OCI-LY7 (cell line): ENCODE data around the gene PYGL. TPM values are rescaled to one million over a fixed set of nuclear protein-coding genes. Genes with fewer than 3 reads are reported as not detected.

Source experiments
- BruUV-seq: library from RNA; stranded (reverse); fragments of 400-500 nt; replicated peaks from 2 replicates; lab custom pipeline; 2021; lab: Mats Ljungman, UMichigan
- CTCF ChIA-PET: fragments of 300-600 bp; sonication (Branson Sonifier 250); formaldehyde crosslinking; loops from one replicate; lab custom pipeline; 2022; ENCODE audit warnings: antibody characterized with exemption; ENCODE audit not compliant: unreplicated experiment; lab: Charles Lee
- POLR2A ChIA-PET: fragments of 300-600 bp; sonication (Branson Sonifier 250); formaldehyde crosslinking; loops from one replicate; lab custom pipeline; 2022; ENCODE audit warnings: antibody characterized with exemption; lab: Charles Lee
- DNase-seq: peaks from one replicate; pipeline ENCODE4 v3.0.0-alpha.2; 2015; ENCODE audit warnings: low spot score
- H2AFZ ChIP-seq: fragments of 200-600 bp; sonication (generic), shearing (Covaris generic); 2 replicates; pipeline ENCODE4 v1.6.1; 2014; ENCODE audit warnings: mild to moderate bottlenecking, antibody characterized with exemption, low read length, moderate library complexity
- H3K27ac ChIP-seq: fragments of 200-600 bp; sonication (generic); 2 replicates; pipeline ENCODE4 v1.5.1; 2014; ENCODE audit warnings: mixed run types, low read depth, mild to moderate bottlenecking, moderate library complexity, low read length, inconsistent platforms; ENCODE audit not compliant: poor library complexity, severe bottlenecking
- H3K36me3 ChIP-seq: fragments of 200-600 bp; sonication (generic); 2 replicates; pipeline ENCODE4 v1.6.1; 2014; ENCODE audit warnings: mild to moderate bottlenecking, antibody characterized with exemption, low read length, moderate library complexity, mixed read lengths; ENCODE audit not compliant: insufficient read depth
- H3K4me1 ChIP-seq: fragments of 200-600 bp; sonication (generic); 2 replicates; pipeline ENCODE4 v1.5.1; 2014; ENCODE audit warnings: mild to moderate bottlenecking, low read length; ENCODE audit not compliant: insufficient read depth, poor library complexity, severe bottlenecking
- H3K4me2 ChIP-seq: fragments of 200-600 bp; sonication (generic); 2 replicates; pipeline ENCODE4 v1.6.1; 2014; ENCODE audit warnings: mild to moderate bottlenecking, low read length
- H3K4me3 ChIP-seq: fragments of 200-600 bp; sonication (generic); 2 replicates; pipeline ENCODE4 v1.5.1; 2014; ENCODE audit warnings: mild to moderate bottlenecking, low read depth, low read length; ENCODE audit not compliant: poor library complexity, severe bottlenecking
- H3K79me2 ChIP-seq: fragments of 200-600 bp; sonication (generic); 2 replicates; pipeline ENCODE4 v1.6.1; 2016; ENCODE audit warnings: low read depth, mild to moderate bottlenecking, low read length, moderate library complexity, mixed read lengths; ENCODE audit not compliant: insufficient read depth
- H3K9me2 ChIP-seq: fragments of 200-600 bp; sonication (generic); 2 replicates; pipeline ENCODE4 v1.6.1; 2016; ENCODE audit warnings: mild to moderate bottlenecking, low read length, mixed read lengths; ENCODE audit not compliant: insufficient read depth
- H3K9me3 ChIP-seq: fragments of 200-600 bp; sonication (generic); 2 replicates; pipeline ENCODE4 v1.6.1; 2014; ENCODE audit warnings: mild to moderate bottlenecking, mixed run types, low read length, mixed read lengths
- H4K20me1 ChIP-seq: fragments of 200-600 bp; sonication (generic); 2 replicates; pipeline ENCODE4 v1.6.1; 2014; ENCODE audit warnings: mild to moderate bottlenecking, antibody characterized with exemption, low read length, moderate library complexity, mixed read lengths; ENCODE audit not compliant: insufficient read depth
- CTCF ChIP-seq: fragments of 200-600 bp; sonication (generic); conservative IDR thresholded peaks from 2 replicates; pipeline ENCODE4 v1.5.1; 2014; ENCODE audit warnings: mild to moderate bottlenecking, antibody characterized with exemption, low read length, moderate library complexity, mixed read lengths
- EZH2phosphoT487 ChIP-seq: fragments of 200-600 bp; sonication (generic); IDR thresholded peaks from 2 replicates; pipeline ENCODE4 v1.6.1; 2018; ENCODE audit warnings: low read depth, borderline replicate concordance, mild to moderate bottlenecking, mixed run types, antibody characterized with exemption, low read length, moderate library complexity, mixed read lengths
- intact Hi-C: fragments of 100-400 bp; cut with micrococcal nuclease; formaldehyde crosslinking; loops from one replicate; pipeline ENCODE4 v1.10.0; 2022; ENCODE audit not compliant: unreplicated experiment
- total RNA-seq, 2 experiments: library from RNA; depleted of rRNA in 1 of 2; stranded (reverse); fragments of >200 nt in 1 of 2; shearing (Covaris generic) in 1 of 2; gene quantifications; 2 replicates each; pipeline ENCODE4 v1.2.3, GENCODE V29; 2014 to 2022

Gene PYGL
- total RNA-seq, 2 experiments from 2014 or later = 2.8 to 3.3 TPM

- Histone ChIP-seq H3K4me1 (no peaks in the 10 kb centered on the region), H3K4me3 (no peak overlapping the region), H3K9me3 (no peaks in the 10 kb centered on the region), H3K27ac (no peak overlapping the region), H3K36me3 (no peaks in the 10 kb centered on the region), H3K79me2 (no peaks in the 10 kb centered on the region), H4K20me1 (no peaks in the 10 kb centered on the region), H3K9me2 (no peaks in the 10 kb centered on the region), H3K4me2 (no peak overlapping the region), H2AFZ (no peak overlapping the region)
- BruUV-seq = no TSS peak
- ChIA-PET CTCF (interaction anchor here (0.6 to 1.0 kb wide), 2 partner anchors 52 to 323 kb away, joined by 3 read pairs; no protein-coding TSS in a partner anchor), POLR2A (interaction anchor here (1.2 kb wide), 1 partner anchor 30 kb away, joined by 4 read pairs; no protein-coding TSS in a partner anchor)
- peak; percentile 63 for DNase-seq
- intact Hi-C loops = loop anchor here (1.0 to 10.0 kb wide), 2 partner anchors 140 to 265 kb away; partner anchors contain the start of gene TRIM9
- TF ChIP-seq EZH2phosphoT487 (no peak), CTCF (peak; percentile 87)
Observed at GRCh38 chr14:50954811-50955372, 10.6 kb upstream of the PYGL start.

- H3K79me2 ChIP-seq = no peaks in the 10 kb centered on the region
- CTCF ChIA-PET = no interaction called here
- TF ChIP-seq EZH2phosphoT487 = no peak
- no peak for TF ChIP-seq CTCF
Observed at GRCh38 chr14:50953502-50953901, 9.2 kb upstream of the PYGL start.

GRCh38 chr14:50951032-50951431 is 6.7 kb upstream of the PYGL start:
- H3K79me2 ChIP-seq = no peaks in the 10 kb centered on the region
- no peak for DNase-seq
- no peaks in the 10 kb centered on the region for H3K4me1 ChIP-seq
- H4K20me1 ChIP-seq = no peaks in the 10 kb centered on the region
- no peak overlapping the region for H2AFZ ChIP-seq
- no peaks in the 10 kb centered on the region for H3K9me2 ChIP-seq
- CTCF ChIA-PET = no interaction called here
- BruUV-seq = no TSS peak
- no peak overlapping the region for H3K4me2 ChIP-seq
- no peaks in the 10 kb centered on the region for H3K9me3 ChIP-seq
- H3K4me3 ChIP-seq = no peak overlapping the region
- TF ChIP-seq EZH2phosphoT487 = no peak
- TF ChIP-seq CTCF = no peak
- H3K27ac ChIP-seq = no peak overlapping the region
- intact Hi-C loops = loop anchor here (10.0 kb wide), 1 partner anchor 144 kb away; the partner anchor contains the start of gene TRIM9
- H3K36me3 ChIP-seq = no peaks in the 10 kb centered on the region
- POLR2A ChIA-PET = no interaction called here

More at GRCh38 chr14:50953502-50953901, 9.2 kb upstream of the PYGL start:
- no peaks in the 10 kb centered on the region for H4K20me1 ChIP-seq
- intact Hi-C loops = loop anchor here (10.0 kb wide), 1 partner anchor 141 kb away; the partner anchor contains the start of gene TRIM9
- no peak overlapping the region for H3K27ac ChIP-seq
- H3K9me3 ChIP-seq = no peaks in the 10 kb centered on the region
- no peak for DNase-seq
- no peaks in the 10 kb centered on the region for H3K36me3 ChIP-seq
- no peak overlapping the region for H3K4me2 ChIP-seq
- H3K9me2 ChIP-seq = no peaks in the 10 kb centered on the region
- H3K4me1 ChIP-seq = no peaks in the 10 kb centered on the region
- BruUV-seq = no TSS peak
- H3K4me3 ChIP-seq = no peak overlapping the region
- POLR2A ChIA-PET = interaction anchor here (0.7 kb wide), 1 partner anchor 12 kb away, joined by 3 read pairs; no protein-coding TSS in a partner anchor
- H2AFZ ChIP-seq = no peak overlapping the region
